GM18526 (cell line): ENCODE results near the gene FHIP1B.

Experiments
- POLR2A ChIP-seq: IDR thresholded peaks from 3 replicates; pipeline ENCODE4 v1.6.1; 2011; ENCODE audit not compliant: insufficient read length; ENCODE audit errors: extremely low read depth

The FHIP1B gene

DNA sequence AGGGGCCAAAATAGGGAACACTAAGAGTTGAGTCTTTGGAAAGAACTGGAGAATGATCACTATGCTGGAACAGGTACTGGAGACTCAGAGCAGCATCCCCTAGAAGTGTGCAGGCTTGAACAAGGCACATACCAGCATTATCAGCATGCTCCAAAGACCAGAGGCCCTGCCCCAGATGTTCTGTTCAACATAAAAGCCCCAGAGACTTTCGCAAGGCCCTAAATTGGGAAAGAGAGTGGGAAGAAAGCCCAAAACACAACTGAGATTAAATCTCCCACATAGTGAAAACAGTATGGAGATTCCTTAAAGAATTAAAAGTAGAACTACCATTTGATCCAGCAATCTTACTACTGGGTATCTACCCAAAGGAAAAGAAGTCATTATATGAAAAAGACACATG, 13.8 kb upstream of the FHIP1B start:
- TF ChIP-seq POLR2A: no peak

DNA sequence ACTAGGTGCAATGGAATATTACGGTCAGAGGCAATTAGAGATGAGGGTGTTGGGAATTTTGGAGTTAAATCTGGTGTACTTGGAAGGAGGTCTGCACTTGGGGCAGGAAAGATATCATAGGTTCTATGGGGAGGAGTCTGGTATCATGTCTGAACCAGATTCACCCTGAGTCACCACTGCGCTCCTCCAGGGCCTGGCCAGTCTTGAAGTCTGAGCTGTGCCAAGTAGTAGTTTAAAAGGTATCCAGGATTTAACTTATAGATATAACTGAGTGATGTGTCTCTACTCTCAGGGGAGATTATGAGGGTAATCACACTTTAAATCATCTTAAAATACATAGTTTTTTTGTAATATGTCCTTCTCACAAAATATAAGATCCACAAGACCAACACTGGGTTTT, 11.1 kb upstream of the FHIP1B start:
- no peak for TF ChIP-seq POLR2A

DNA sequence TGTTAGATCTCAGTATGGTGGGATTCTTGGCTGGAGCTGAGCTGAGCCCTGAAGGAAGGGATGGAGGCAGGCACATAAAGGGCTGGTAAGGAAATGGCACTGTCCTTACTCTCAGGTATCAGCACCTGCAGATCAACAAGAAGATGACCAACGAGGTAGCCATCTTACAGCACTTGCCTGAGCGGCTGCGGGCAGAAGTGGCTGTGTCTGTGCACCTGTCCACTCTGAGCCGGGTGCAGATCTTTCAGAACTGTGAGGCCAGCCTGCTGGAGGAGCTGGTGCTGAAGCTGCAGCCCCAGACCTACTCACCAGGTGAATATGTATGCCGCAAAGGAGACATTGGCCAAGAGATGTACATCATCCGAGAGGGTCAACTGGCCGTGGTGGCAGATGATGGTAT, 6.9 kb upstream of the FHIP1B start:
- TF ChIP-seq POLR2A: no peak

DNA sequence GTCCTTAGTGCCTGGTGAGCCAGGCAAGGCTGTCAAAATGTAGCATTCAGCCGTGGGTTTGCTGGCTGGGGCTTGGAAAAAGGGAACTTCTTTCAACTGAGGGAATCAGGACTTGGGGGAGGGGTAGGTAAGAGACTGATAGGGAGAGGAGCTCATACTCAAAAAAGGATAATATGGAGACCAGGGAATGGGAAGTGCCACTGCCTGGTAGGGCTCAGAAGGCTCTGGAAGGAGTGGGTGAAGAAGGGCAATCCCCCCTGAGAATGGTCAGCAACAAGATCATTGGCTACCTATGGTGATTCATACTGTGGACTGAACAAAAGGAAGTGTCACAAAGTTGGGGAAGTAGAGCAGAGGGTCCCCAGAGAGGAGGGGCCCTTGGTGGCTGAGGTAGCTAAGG, 6.3 kb upstream of the FHIP1B start:
- TF ChIP-seq POLR2A: no peak

DNA sequence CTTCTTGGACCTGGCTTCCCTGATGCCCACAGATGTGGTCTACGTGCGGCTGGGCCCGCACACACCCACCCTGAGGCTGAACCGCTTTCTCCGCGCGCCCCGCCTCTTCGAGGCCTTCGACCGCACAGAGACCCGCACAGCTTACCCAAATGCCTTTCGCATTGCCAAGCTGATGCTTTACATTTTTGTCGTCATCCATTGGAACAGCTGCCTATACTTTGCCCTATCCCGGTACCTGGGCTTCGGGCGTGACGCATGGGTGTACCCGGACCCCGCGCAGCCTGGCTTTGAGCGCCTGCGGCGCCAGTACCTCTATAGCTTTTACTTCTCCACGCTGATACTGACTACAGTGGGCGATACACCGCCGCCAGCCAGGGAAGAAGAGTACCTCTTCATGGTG, 5.7 kb upstream of the FHIP1B start:
- no peak for TF ChIP-seq POLR2A

DNA sequence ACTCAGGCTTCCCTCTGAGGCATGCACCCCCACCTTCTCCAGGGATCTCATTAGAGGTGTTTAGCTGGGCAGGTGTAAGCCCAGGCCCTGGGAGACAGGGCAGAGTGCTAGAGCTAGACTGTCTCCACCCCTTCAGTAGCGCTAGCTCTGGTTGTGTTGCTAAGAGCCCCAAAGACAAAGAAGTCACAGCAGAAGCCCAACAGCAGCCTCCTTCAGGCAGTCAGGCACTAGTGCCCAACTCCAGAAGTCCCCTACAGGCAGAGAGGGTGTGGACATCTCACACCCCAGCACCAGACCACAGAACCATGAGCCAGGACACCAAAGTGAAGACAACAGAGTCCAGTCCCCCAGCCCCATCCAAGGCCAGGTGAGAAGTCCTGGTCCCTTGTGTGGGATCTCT, 4.5 kb upstream of the FHIP1B start, which contains the start of gene CNGA4:
TSS of gene CNGA4 (plus strand) at position 188 of the 400 bp plus-strand sequence. CDS start at position 306, 118 bp downstream.
- no peak for TF ChIP-seq POLR2A

DNA sequence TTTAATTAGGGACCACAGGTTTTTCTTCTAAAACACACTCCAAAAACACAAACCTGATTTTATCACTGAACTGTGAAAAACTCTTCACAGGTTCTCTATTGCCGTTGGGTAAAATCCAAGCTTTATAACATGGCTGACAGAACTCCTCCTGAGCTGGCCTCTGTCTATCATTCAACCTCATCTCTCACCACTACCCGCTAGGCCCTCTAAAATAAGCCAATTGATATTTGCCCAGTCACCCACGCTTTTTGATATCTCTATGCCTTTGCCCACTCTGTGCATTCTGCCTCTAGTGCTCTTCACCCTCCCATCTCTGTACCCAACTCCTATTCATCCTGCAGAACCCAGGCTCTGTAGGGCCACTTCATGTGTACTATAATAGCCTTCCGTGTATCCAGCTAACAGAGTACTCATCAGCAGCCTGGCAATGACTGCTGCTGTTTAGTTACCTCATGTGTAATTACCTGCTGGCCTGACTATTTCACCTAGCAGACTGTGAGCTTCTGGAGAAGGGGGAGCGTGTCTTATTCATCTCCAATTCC, 3.4 kb upstream of the FHIP1B start:
- TF ChIP-seq POLR2A: no peak

DNA sequence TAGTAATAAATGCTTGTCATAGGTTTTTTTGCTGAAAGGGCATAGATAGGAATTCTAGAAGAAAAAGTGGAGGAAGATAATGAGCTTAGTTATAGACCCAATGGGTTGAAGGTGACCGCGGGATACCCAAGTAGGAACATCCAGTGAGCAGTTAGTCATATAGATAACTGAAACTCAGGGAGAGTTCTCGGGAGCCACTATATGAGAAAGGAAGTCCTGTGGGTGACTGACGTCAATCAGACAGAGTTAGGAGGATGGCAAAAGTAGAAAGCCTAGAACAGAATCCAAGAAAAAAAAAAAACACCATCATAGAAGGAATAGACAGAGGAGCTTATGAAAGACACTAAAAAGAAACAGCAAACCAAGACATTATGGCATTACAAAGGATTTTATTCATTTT, 2.8 kb upstream of the FHIP1B start:
- no peak for TF ChIP-seq POLR2A

DNA sequence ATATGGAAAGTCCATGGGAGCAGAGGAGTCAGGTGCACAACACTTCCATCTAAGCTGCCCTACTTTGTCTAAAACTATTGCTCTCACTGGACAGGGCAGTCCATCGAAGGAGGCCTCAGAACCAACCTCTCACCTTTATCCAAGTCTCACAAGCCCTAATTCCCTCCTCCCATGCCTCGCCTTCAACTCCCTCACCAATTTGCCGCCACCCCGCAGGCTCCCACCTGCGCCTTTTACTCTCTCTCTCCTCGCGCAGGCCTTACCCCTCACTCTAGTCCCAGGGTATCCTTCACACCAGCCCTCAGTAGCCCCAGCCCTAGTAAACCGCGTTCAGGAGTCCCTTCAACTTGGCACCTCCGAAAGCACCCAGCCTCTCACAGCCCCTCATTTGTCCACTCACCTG, 451 bp downstream of the FHIP1B start:
- TF ChIP-seq POLR2A: no peak

DNA sequence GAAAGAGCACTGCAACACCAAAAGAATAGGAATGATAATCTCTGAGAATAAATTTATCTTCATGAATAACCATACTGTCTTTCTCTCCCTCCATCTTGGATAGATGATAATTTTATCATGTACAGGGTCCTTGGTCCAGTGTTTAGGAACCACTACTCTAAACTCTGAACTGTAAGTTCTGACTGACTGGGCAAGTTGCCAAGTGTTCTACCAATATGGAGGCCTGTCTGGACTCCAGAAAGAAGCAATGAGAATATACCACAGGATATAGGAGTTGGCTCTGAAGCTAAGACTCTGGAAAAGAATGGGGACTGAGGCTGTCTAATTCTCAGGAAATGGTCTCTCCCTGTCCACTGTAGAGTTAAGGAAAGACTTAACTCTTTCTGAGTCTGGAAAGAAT, 1.5 kb downstream of the FHIP1B start:
- TF ChIP-seq POLR2A: no peak

DNA sequence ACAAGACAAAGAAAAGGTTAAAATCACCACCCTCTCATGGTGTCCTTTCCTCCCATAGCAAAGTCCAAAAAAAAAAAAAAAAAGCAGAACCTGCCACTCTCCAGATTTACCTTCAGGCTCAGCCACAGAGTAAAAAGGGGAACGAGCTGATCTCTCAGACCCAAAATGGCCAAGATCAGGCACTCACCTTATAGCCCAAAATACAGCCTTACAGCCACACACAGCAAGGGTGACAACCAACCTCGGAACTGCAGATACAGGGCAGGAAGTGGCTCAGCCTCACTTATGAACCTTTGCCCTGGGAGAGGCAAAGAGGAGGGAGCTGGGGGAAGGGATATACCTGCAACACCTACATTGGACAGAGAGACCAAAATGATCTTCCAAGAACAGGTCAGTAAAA, 4.5 kb downstream of the FHIP1B start:
- no peak for TF ChIP-seq POLR2A

DNA sequence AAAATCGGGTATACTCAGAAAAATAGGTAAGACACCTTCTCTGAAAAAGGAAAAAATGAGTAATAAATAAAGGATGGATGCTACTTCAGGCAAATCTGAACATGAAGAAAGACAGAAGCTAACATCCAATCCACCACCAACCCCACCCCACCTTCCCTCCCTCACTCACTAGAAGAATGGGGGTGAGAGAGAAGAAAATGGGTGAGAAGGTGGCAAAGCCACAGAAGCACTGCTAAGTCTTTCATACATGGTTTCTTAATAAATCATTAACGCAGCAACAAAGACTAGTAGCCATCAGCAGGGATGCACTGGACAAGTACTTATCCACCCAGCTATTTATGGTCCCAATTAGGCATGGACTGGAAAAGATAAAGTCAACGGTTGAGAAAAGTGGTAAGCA, 5.9 kb downstream of the FHIP1B start:
- TF ChIP-seq POLR2A: no peak

DNA sequence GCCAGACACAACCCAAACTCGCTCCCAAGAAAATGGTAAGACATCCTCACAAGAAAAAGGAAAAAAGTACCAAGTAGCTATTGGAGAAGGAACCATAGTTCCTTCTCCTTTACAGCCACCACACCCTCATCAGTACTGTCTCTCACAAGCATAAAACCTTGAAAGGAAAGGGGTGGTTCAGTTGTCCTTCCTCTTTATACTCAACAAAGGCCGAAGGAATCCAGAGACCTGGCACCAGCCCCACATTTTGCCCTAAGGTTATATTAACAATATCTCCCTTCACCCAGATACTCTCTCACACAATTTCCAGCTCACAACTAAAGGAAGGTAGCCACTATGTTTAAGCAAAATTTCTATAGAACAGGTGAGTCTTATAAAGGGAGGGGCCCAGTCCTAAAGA, 8.5 kb downstream of the FHIP1B start:
- no peak for TF ChIP-seq POLR2A

DNA sequence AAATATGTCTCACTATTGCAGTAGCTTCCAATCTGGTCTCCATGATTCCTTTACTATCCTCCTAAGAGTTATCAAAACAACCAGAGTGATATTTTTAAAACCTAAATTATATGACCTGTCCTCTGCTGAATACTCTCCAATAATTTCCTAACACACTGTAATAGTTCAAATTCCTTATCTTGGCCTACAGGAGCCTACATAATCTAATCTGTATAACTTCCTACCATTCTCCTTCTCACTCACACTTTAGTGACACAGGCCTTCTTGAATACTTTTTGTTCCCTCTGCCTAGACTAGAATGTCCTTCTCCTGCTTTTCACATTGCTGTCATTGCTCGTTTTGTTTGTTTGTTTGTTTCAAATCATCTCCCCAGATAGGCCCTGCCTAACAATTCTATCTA, 9.4 kb downstream of the FHIP1B start:
- TF ChIP-seq POLR2A: no peak

DNA sequence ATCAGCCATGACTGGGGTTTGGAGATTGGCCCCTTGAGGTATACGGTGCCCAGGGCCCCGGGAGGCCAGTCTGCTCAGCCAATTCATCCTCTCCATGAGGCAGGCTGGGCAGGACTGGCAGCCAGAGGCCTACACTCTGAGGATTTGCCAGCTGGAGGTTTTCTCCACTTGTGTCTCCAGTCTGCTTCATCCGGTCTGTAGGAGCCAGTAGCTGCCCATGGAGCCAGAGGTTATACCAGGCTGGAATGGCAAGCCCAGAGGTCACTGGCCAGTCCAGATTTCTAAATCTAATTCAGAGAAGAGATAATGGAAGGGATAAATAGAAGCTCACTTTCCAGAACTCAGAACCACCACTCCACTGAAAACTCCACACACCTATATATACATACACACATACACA, 10.0 kb downstream of the FHIP1B start:
- TF ChIP-seq POLR2A: no peak

DNA sequence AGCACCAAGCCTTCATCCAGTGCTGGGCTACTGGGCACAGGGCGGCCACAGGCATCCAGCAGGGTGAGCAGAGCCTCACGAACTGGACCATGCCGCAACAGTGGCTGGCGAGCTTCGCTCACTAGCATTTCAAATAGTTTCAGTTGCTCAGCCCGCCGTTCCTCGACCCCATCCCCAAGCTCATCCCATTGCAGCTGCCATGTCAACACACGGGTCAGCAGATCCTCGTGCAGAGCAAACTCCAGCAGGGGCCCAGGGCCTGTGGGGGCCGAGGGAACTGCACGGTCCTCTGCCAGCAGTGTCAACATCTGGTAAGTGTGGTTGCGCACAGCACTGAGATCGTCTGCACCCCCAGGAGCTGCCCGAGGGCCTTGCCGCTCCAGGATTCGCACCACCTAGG, 10.6 kb downstream of the FHIP1B start:
- no peak for TF ChIP-seq POLR2A

DNA sequence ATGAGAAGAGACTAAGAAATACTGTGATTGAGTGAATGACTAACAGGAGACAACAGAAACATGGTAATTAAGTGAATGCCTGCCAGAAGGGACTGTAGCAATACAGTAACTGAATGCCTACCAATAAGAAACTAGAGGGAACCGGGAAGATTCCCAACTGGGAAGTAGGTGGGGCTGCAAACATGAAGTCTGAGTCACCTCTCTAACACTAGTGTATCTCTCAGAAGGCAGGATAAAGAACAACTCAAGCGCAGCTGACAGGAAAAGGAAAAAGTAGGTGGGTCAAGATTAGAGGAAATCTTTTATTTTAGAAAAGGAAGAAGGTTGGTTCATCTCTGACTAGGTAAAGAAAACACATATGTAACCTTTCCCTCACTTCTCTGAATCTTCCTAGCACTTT, 15.1 kb downstream of the FHIP1B start:
- TF ChIP-seq POLR2A: no peak

DNA sequence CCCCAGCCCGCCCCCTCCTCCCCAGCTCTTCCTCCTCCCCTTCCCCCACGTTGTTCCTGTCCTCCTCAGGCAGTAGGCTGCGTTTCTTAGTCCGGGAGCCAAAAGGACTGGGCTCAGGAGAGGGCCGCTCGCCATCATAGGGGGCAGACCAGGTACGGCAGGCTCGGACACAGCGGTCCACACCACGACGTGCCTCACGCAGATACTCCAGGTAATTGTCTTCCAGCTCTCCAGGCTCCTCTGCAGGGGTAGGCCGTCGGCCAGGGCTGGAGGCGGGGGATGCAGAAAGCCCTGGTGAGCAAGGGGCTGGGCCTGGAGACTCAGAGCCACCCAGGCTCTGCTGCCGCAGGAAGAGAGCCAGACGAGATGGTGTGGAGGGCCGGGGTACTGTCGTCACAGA, 16.7 kb downstream of the FHIP1B start:
- no peak for TF ChIP-seq POLR2A
